NCI-H526 (cell line): Measurements from ENCODE around the gene ELOVL6.
"Not testable (repeated sequence)": the region's sequence is repeated elsewhere in the genome, so short reads cannot be mapped to it uniquely, and the experiment has no call there.

Experiments used
- DNase-seq, 2 experiments: peaks; one replicate each; lab custom pipeline; 2025; lab: John Stamatoyannopoulos, UW

ELOVL6 gene

GRCh38 chr4:110075083-110075738 lies 123.2 kb downstream of the ELOVL6 start:
- DNase-seq, result no peak

DNA sequence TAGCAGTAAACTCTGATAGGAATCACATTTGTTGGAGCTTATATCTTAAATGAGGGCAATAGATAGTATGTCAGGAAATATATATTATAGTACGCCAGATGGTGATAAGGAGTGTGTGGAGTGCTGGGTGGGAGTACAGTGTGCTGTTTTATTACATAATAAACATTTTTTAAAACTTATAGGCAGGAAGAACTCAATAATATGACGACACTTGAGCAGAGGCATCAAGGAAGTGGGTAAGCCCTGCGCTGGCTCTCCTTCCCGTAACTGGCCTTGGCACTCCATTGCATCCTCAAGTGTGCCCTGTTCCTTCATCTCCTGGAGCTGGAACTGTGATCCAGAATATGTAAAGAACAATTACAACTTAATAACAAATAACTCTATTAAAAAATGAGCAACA lies 123.8 kb downstream of the ELOVL6 start:
- DNase-seq, result no peak

- DNase-seq, result no peak
Observed at GRCh38 chr4:110073053-110073845, 125.2 kb downstream of the ELOVL6 start.

GRCh38 chr4:110071466-110071865 lies 126.9 kb downstream of the ELOVL6 start:
- DNase-seq, result no peak

GRCh38 chr4:110068248-110068647 lies 130.2 kb downstream of the ELOVL6 start:
- DNase-seq, result no peak

GRCh38 chr4:110064934-110065333 lies 133.5 kb downstream of the ELOVL6 start:
- no peak for DNase-seq

DNA sequence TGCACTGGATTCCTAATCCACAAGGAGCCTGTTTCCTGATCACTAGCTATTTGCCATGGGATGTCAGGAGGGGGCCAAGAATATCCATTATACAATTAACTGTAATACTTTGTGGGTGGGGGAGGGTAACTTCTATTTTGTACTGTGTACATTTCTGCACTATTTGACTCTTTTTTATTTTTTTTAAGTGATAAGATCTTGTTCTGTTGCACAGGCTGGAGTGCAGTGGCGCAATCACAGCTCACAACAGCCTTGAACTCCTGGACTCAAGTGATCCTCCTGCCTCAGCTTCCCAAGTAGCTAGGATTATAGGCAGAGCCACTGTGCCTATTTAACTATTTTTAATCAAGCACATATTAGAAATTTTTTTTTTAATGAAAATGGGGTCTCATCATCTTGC lies 134.1 kb downstream of the ELOVL6 start:
- DNase-seq, result no peak

DNA sequence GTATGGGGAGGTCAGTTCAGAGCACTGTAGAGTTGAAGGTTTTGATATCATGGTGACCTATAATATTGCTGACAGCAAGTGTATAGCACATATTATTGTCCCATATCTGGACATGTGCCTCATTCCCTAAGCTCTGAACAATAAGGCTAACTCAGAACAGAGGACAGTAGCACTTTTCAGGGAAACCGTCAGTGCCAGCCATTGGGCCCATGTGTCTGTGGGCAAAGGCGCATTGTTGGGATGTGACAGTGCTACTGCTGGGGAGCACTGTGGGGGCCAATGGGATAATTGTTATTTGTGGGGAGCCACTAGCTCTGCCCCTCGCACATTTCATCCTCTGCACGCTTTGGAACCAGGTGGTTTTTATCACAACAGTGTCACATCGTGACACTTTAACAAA lies 136.2 kb downstream of the ELOVL6 start:
- no peak for DNase-seq

DNA sequence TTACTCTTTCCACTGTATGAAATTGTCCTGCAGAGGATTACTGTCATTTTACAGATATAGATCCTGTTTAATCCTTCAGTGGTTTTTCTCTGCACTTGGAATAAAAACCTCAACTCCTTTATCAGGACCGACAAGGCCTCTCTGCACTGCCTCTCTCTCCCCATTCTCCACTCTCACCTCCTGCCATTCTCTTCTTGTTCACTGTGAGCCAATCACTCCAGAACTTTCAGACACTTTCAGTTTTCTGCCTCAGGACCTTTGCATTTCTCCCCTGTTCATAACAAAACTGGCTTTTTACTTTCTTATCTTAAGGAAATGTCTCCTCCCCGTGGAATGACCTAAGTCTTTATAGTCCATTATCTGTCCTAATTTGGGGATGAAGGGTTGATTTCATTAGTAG lies 137.3 kb downstream of the ELOVL6 start:
- no peak for DNase-seq

DNA sequence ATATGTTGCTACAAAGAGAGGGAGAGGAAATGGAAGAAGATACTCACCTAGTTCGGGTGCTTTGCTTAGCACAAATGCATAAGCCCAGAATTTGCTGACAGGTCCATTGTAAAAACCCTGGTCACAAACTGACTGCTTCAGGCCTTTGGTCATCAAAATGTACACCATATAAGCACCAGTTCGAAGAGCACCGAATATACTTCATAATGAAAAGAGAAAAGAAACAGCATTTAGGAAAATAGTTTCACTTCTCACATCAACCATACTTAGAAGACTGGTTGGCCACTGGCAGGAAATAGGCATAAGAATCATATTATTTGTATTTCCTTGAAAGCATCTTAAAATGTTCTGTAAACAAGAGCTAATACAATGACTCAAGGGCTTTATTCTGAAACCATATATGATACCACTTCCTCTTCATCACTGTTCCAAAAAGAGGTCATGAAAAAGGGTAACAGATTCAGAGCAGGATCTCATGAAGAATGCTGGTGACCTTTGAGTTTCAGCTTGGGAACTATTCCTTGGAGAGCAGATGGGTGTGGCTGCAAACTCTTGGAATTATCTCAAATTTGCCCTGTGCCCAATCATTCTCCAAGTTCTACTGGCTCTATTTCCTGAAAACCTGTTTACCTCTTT lies 138.7 kb downstream of the ELOVL6 start:
- no peak for DNase-seq

- DNase-seq, result no peak
Observed at GRCh38 chr4:110058677-110059076, 139.7 kb downstream of the ELOVL6 start.

DNA sequence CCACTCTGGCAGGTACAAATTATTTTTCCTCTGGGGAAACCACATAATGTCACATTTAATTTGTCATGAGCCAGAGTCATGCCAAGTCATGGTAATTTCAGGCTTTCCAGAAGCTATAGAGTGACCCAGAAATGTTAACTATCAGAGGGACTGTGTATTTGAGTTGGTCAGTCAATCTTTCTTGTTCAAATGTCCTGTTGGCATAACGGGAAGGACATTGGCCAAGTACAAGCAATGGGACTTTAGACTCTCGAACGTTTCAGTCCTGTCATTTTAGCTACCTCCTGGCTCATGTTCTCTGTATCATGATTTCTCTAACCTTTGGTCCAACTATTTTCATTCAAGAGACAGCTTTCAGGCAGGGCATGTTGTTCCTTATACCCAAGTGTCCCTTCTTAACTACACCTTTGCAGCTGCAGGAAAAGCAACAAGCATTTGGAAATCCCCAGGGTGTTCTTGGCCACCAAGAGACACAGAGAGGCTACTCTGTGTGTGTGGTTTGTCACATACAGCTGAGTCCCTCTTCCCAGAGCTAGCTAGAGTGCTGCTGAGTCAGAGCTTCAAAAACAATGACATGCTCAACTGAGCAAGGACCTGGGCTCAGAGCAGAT lies 143.2 kb downstream of the ELOVL6 start:
- DNase-seq, result no peak

DNA sequence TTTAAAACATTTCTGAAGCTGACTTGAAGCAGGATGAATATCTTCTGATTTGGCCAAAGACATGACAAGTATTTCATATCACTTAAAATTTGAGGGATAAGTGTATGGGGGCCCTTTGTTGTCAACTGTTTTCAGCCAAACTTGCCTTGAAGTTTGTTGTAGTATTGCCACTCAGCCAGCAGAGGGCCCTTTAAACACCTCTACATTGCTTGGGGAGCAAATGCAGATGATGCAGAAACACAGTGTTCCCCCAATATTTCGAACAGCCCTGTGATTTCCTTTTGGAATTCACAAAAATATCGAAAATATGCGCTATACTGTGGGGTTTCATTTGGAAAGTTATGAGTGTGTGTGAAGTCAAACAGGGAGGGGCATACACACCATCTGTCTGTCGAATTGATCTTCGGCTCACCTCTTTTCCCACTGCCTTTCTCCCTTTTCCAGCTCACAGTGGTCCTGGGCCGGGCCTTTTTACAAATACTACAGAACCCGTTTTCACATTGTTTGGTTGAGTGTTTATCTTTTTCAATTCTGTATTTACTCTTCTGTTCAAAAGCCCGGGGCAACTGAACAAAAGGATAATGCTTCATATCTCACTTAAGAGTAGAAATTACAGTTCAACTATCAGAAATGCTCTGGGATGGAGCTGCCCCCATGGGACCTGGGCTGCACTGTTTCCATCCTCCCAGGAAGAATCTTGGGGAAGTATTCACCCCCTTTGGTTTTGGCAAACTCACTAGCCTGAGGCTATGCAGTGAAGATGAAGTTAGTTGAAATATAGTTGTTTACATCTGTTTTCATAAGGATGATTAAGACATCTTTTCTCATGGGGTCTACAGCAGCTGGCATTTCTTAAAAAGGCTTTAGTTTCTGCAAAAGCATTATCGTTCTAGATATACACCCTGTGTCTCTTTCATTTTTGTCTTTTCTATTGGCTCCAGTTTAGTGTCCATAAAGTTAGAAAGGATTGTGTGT lies 148.2 kb downstream of the ELOVL6 start:
- peak; percentile 5 to 52 for DNase-seq

DNA sequence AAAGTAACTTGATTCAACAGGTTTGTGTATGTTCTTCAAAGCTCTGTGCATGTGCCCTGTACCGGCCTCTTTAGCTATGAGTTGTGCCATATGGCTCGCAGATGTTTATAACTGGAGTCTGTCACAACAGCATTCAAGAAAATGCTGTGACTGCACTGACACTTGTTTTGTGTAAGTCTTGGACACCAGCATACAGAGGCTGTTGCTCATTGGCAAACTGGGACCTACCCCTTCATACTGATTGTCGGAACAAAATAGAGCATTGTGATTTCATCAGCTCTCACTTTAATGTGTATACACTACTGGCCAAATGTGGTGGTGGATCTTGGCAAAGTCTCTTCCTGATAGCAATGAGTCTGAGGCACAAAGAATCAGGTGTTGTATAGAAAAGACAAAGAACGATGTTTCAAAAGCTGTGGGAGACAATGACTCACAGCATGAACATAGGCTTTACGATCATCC lies 151.8 kb downstream of the ELOVL6 start:
- DNase-seq, result no peak

DNA sequence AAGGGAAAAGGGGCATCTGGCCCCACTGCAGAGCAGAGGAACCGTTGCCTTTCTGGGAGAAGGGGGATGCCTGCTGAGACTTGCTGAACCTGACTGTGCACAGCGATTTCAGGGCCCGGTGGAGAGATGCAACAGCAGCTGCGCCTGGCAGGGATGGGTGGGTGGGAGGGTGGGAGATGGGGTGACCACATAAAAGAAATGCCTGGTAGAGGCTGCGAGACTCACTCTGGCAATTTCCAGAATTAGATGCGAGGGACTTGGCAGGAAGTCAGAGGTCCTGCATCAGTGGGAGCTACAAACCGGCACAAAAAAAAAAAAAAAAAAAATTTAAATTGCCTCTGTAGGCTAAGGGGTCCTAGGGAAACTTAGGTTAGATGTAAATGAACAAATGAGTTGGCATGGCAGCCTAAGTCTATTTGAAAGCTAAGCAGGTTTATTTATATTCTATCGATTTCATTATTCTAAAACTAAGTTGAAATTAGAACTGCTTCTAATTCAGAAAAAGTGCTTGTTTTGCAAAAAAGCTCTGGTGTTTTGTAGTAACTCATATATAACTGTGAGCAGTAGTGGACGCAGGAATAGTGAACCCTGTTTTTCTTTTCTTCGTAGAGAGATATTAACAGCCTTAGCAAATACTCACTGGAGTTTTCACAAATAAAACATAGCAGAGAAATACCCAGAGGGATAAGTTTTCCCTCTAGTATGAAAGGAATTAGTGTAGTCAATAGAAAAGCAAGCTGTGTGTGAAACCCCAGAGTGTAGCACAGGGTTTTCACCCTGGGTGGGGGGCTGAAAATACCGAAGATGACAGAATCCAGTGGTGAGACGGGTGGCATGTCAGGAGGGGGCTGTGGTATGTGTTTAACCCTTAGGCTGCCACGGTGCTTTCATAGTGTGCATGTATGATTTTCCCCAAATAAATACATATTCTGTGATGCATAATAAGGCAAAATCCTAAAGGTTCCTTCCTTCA lies 155.6 kb downstream of the ELOVL6 start:
- no peak for DNase-seq

DNA sequence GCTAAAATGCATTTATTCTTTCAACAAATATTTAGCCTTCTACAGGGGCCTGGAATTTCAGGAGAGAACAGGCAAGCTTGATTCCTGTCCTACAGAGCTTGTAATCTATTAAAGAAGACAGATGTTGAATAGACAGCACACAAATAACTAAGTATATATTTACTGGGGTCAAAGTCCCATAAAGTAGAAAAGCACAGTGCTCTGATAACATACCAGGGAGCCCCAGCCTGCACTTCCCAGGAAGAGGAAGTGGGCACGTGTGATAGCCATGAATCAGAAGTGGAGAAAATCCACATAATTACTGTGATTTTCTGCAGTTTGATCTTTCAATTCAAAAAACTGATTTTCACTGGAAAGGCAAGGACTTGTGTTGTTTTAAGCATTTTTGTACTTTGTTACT lies 156.7 kb downstream of the ELOVL6 start:
- no peak for DNase-seq

GRCh38 chr4:110039164-110039563 lies 159.3 kb downstream of the ELOVL6 start:
- not testable (repeated sequence) for DNase-seq

DNA sequence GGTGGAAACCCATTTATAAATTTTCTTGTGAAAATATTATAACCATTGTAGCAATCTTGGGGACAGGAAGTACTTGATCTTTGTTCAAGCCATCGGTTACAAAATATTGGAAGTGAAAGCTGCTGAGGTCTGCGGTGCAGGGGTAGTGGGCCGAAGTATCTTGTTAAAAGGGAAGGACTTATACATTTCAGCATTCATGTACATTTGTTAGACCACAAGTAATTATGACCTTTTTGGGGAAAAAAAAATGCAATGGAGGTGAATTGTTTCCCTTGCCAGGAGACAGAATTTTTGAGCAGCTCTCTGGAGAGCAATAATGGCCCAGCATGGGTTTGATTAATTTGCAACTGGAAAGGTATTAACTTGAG lies 164.4 kb downstream of the ELOVL6 start:
- no peak for DNase-seq

- DNase-seq, result no peak
Observed at GRCh38 chr4:110033355-110034025, 164.9 kb downstream of the ELOVL6 start.

DNA sequence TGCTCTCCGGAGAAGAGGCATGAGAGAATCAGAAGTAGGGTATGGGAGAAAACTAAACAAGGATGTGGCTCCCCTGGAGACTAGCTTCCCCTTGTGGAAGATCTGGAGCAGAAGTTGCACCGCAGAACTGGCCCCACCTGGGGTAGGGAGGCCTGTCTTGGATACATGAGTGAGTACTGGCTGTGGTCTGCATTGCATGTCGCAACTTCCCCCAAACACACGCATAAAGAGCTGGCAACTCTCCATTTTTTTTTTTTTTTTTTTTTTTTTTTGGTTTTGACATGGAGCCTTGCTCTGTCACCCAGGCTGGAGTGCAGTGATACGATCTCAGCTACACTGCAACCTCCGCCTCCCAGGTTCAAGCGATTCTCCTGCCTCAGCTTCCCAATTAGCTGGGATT lies 165.8 kb downstream of the ELOVL6 start:
- no peak for DNase-seq
